Panc1 (cell line): ENCODE results near the gene ROR1. TPM values are rescaled to one million over a fixed set of nuclear protein-coding genes. Genes with fewer than 3 reads are reported as not detected.

Source experiments
- ATAC-seq: fragments of 200-7000 bp; cut with Tn5 transposase; 2 replicates; pipeline ENCODE4 v1.9.1; 2020; ENCODE audit warnings: mild to moderate bottlenecking, moderate library complexity
- BruUV-seq: library from RNA; stranded (reverse); fragments of 400-500 nt; replicated peaks from 2 replicates; lab custom pipeline; 2021; lab: Mats Ljungman, UMichigan
- CTCF ChIA-PET: fragments of 300-600 bp; sonication (Branson Sonifier 250); formaldehyde crosslinking; loops from one replicate; lab custom pipeline; 2022; ENCODE audit warnings: antibody characterized with exemption; lab: Charles Lee
- POLR2A ChIA-PET: fragments of 300-600 bp; sonication (Branson Sonifier 250); formaldehyde crosslinking; loops from one replicate; lab custom pipeline; 2022; ENCODE audit warnings: antibody characterized with exemption; lab: Charles Lee
- DNase-seq: peaks from one replicate; pipeline ENCODE4 v3.0.0-alpha.2; 2010; ENCODE audit warnings: low read depth, low spot score
- H3K27ac ChIP-seq: 2 replicates; pipeline ENCODE4 v1.5.1; 2011; ENCODE audit warnings: mild to moderate bottlenecking, low read length, inconsistent platforms
- H3K27me3 ChIP-seq: fragments of 200-500 bp; sonication (Bioruptor generic); 2 replicates; pipeline ENCODE4 v1.6.0; 2014; ENCODE audit warnings: low read length, inconsistent platforms; ENCODE audit not compliant: control insufficient read depth, insufficient read depth
- H3K36me3 ChIP-seq: fragments of 200-500 bp; sonication (Bioruptor generic); 2 replicates; pipeline ENCODE4 v1.5.1; 2014; ENCODE audit warnings: inconsistent platforms, mild to moderate bottlenecking, low read length, moderate library complexity; ENCODE audit not compliant: control insufficient read depth, insufficient read depth
- H3K4me1 ChIP-seq: 2 replicates; pipeline ENCODE4 v1.5.1; 2011; ENCODE audit warnings: inconsistent platforms, mild to moderate bottlenecking, low read length, moderate library complexity; ENCODE audit not compliant: control insufficient read depth, insufficient read depth
- H3K4me3 ChIP-seq, 2 experiments: 2 replicates each; pipeline ENCODE4 v1.5.1; 2011 to 2012; ENCODE audit warnings: low read depth in 2 of 2, low read length in 2 of 2, mild to moderate bottlenecking in 2 of 2, inconsistent platforms in 1 of 2, moderate library complexity in 1 of 2
- H3K9me3 ChIP-seq: fragments of 200-500 bp; sonication (Bioruptor generic); 2 replicates; pipeline ENCODE4 v1.5.1; 2014; ENCODE audit warnings: low read depth, mild to moderate bottlenecking, inconsistent platforms, low read length, moderate library complexity; ENCODE audit not compliant: control insufficient read depth, insufficient read depth
- POLR2AphosphoS5 ChIP-seq: IDR thresholded peaks from 2 replicates; pipeline ENCODE4 v1.6.1; 2012; ENCODE audit warnings: mild to moderate bottlenecking, low read depth, low read length, moderate library complexity
- REST ChIP-seq, 2 experiments: IDR thresholded peaks; 2 replicates each; pipeline ENCODE4 v1.6.1; 2011 to 2012; ENCODE audit warnings: low read depth in 2 of 2, control low read depth in 1 of 2, low read length in 1 of 2, mild to moderate bottlenecking in 1 of 2, moderate library complexity in 1 of 2; ENCODE audit not compliant: insufficient read depth in 1 of 2
- SIN3A ChIP-seq: IDR thresholded peaks from 2 replicates; pipeline ENCODE4 v1.6.1; 2012; ENCODE audit warnings: low read depth, mild to moderate bottlenecking, low read length, moderate library complexity, borderline replicate concordance; ENCODE audit not compliant: insufficient read depth
- TCF7L2 ChIP-seq: IDR thresholded peaks from 2 replicates; pipeline ENCODE4 v1.6.1; 2011; ENCODE audit warnings: mild to moderate bottlenecking, low read depth, low read length, inconsistent platforms
- in situ Hi-C: cut with HindIII; loops from 2 replicates; pipeline ENCODE4 v1.10.0; 2016; ENCODE audit warnings: low sequenced_read_pairs, low pct_unique_long_range_greater_than_20kb
- intact Hi-C: fragments of 100-400 bp; cut with micrococcal nuclease; formaldehyde crosslinking; loops from one replicate; pipeline ENCODE4 v1.10.0; 2022; ENCODE audit not compliant: unreplicated experiment
- total RNA-seq: library from RNA; stranded (reverse); gene quantifications from one replicate; pipeline ENCODE4 v1.2.1, GENCODE V29; 2021; ENCODE audit not compliant: unreplicated experiment
- TF ChIP-seq, protein P1 (sequence below): fragments of 450-650 bp; IDR thresholded peaks from 2 replicates; pipeline ENCODE4 v1.5.1; 2017; ENCODE audit warnings: mild to moderate bottlenecking

The ROR1 gene
- total RNA-seq, 1 experiment from 2014 or later: 19.3 TPM

DNA sequence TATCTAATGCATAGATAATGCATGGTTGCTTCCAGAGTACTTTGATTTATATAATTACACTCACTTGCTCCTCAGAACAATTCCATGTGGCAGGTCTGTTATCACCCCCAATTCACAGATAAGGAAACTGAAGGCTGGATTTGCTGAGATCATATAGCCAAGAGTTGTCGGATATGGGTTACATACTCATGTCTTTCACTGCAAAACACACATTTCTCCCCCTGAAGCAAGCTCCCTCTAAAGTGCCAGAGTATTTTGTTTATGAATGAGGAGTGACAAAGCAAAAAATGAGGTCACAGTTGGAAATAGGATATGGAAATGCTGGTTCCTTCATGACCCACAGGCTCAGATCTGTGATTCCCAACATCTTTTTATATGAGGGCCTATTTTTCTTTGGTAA, 134.2 kb downstream of the ROR1 start:
- CTCF ChIA-PET: no interaction called here
- no peak for ATAC-seq
- Histone ChIP-seq H3K4me3 (no peak overlapping the region), H3K36me3 (no peaks in the 10 kb centered on the region), H3K4me1 (peaks cover 18% of the 10 kb centered on the region), H3K27ac (no peak overlapping the region), H3K9me3 (no peaks in the 10 kb centered on the region), H3K27me3 (no peaks in the 10 kb centered on the region)
- POLR2A ChIA-PET: interaction anchor here (0.6 kb wide), 1 partner anchor 530 kb away, joined by 5 read pairs; no protein-coding TSS in a partner anchor
- no peak for DNase-seq
- in situ Hi-C loops (no loop called here), intact Hi-C loops (no loop called here)
- BruUV-seq: no TSS peak
- TF ChIP-seq TCF7L2: no peak
- no peak for TF ChIP-seq SIN3A
- no peak for TF ChIP-seq POLR2AphosphoS5
- no peak for TF ChIP-seq REST (IDR thresholded peaks at IDR 0.05; ENCODE audit: insufficient read depth in 1 of 2, low read depth in 2 of 2, low read length in 1 of 2)
- TF ChIP-seq, protein P1, sequence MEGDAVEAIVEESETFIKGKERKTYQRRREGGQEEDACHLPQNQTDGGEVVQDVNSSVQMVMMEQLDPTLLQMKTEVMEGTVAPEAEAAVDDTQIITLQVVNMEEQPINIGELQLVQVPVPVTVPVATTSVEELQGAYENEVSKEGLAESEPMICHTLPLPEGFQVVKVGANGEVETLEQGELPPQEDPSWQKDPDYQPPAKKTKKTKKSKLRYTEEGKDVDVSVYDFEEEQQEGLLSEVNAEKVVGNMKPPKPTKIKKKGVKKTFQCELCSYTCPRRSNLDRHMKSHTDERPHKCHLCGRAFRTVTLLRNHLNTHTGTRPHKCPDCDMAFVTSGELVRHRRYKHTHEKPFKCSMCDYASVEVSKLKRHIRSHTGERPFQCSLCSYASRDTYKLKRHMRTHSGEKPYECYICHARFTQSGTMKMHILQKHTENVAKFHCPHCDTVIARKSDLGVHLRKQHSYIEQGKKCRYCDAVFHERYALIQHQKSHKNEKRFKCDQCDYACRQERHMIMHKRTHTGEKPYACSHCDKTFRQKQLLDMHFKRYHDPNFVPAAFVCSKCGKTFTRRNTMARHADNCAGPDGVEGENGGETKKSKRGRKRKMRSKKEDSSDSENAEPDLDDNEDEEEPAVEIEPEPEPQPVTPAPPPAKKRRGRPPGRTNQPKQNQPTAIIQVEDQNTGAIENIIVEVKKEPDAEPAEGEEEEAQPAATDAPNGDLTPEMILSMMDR: no peak

GRCh38 chr1:63909526-63909925, 135.7 kb downstream of the ROR1 start:
- ATAC-seq (no peak), DNase-seq (no peak)
- POLR2A ChIA-PET: no interaction called here
- BruUV-seq: no TSS peak
- no peaks in the 10 kb centered on the region for H3K27me3 ChIP-seq
- TF ChIP-seq TCF7L2 (no peak), SIN3A (no peak), POLR2AphosphoS5 (no peak), REST (IDR thresholded peaks at IDR 0.05; ENCODE audit: insufficient read depth in 1 of 2, low read depth in 2 of 2, low read length in 1 of 2) (no peak)
- TF ChIP-seq, protein P1: no peak
- H3K4me3 ChIP-seq: no peak overlapping the region
- intact Hi-C loops (no loop called here), in situ Hi-C loops (no loop called here)
- CTCF ChIA-PET: no interaction called here
- no peaks in the 10 kb centered on the region for H3K36me3 ChIP-seq
- peaks cover 28% of the 10 kb centered on the region for H3K4me1 ChIP-seq
- H3K27ac ChIP-seq: no peak overlapping the region
- no peaks in the 10 kb centered on the region for H3K9me3 ChIP-seq
